ENCODE data around the gene GRN.
A peak's percentile ranks its signal among the peaks of the same experiment; 100 is the strongest.
"Not testable (repeated sequence)": the region's sequence is repeated elsewhere in the genome, so short reads cannot be mapped to it uniquely, and the experiment has no call there.

The GRN gene

GRCh38 chr17:44322236-44322895, 22.7 kb upstream of the GRN start:
- DNase-seq: no peak

GRCh38 chr17:44323359-44324091, 21.6 kb upstream of the GRN start:
- DNase-seq: peak; percentile 20

GRCh38 chr17:44324092-44324570, 21.0 kb upstream of the GRN start:
- DNase-seq: no peak

- peak; percentile 95 for DNase-seq
Observed at GRCh38 chr17:44324571-44325275, 20.4 kb upstream of the GRN start, which contains the start of gene SLC25A39. SLC25A39 (minus strand) TSS chr17:44324823; CDS start chr17:44323562, 1,261 bp downstream.

GRCh38 chr17:44326861-44327444, 18.1 kb upstream of the GRN start:
- DNase-seq: peak; percentile 98

- no peak for DNase-seq
Observed at GRCh38 chr17:44327715-44328449, 17.2 kb upstream of the GRN start.

GRCh38 chr17:44329516-44329915, 15.6 kb upstream of the GRN start:
- not testable (repeated sequence) for DNase-seq

- not testable (repeated sequence) for DNase-seq
Observed at GRCh38 chr17:44330263-44330662, 14.8 kb upstream of the GRN start.

- peak; percentile 67 for DNase-seq
Observed at GRCh38 chr17:44331249-44331760, 13.8 kb upstream of the GRN start.

- no peak for DNase-seq
Observed at GRCh38 chr17:44333371-44333770, 11.7 kb upstream of the GRN start.

GRCh38 chr17:44334315-44334714, 10.8 kb upstream of the GRN start:
- DNase-seq: no peak

- no peak for DNase-seq
Observed at GRCh38 chr17:44334727-44335126, 10.4 kb upstream of the GRN start.

- no peak for DNase-seq
Observed at GRCh38 chr17:44335564-44335963, 9.5 kb upstream of the GRN start.

GRCh38 chr17:44335968-44336367, 9.1 kb upstream of the GRN start:
- peak; percentile 30 for DNase-seq

- DNase-seq: peak; percentile 17
Observed at GRCh38 chr17:44338702-44339101, 6.4 kb upstream of the GRN start.

- not testable (repeated sequence) for DNase-seq
Observed at GRCh38 chr17:44340553-44340952, 4.5 kb upstream of the GRN start.

- no peak for DNase-seq
Observed at GRCh38 chr17:44343510-44344209, 1.4 kb upstream of the GRN start.

- DNase-seq: peak; percentile 65
Observed at GRCh38 chr17:44345454-44346026, 438 bp downstream of the GRN start.

GRCh38 chr17:44346064-44346844, 1.2 kb downstream of the GRN start:
- DNase-seq: no peak

Measured in right hindlimb (tissue), 1 donor.